Gastroesophageal sphincter (tissue), 4 donors: ENCODE results near the gene ACHE. TPM values are rescaled to one million over a fixed set of nuclear protein-coding genes. Genes with fewer than 3 reads are reported as not detected.
"Not testable (repeated sequence)": the region's sequence is repeated elsewhere in the genome, so short reads cannot be mapped to it uniquely, and the experiment has no call there.

Experiments
- ATAC-seq: fragments of 150-250 bp; one replicate; pipeline ENCODE4 v1.9.1; 2016; ENCODE audit warnings: mild to moderate bottlenecking, moderate library complexity
- H3K27ac ChIP-seq, 4 donors: fragments of 200-600 bp; sonication (generic) in 3 of 4; 1 replicate in 3 of 4; 2 replicates in 1 of 4; pipeline ENCODE4 v1.5.1; 2016 to 2019
- H3K27me3 ChIP-seq: fragments of 200-600 bp; sonication (generic); one replicate; pipeline ENCODE4 v1.5.1; 2019
- H3K36me3 ChIP-seq, 2 donors: fragments of 200-600 bp; sonication (generic); one replicate each; pipeline ENCODE4 v1.5.1; 2019; ENCODE audit warnings: control low read depth in 1 of 2
- H3K4me1 ChIP-seq, 3 donors: fragments of 200-600 bp; sonication (generic); 1 replicate in 2 of 3; 2 replicates in 1 of 3; pipeline ENCODE4 v1.5.1; 2016 to 2019; ENCODE audit warnings: control low read depth in 2 of 3
- H3K4me3 ChIP-seq, 2 donors: fragments of 200-600 bp; sonication (generic); one replicate each; pipeline ENCODE4 v1.5.1; 2019; ENCODE audit warnings: mild to moderate bottlenecking in 1 of 2, moderate library complexity in 1 of 2
- H3K9me3 ChIP-seq, 3 donors: fragments of 200-600 bp; sonication (generic); one replicate each; pipeline ENCODE4 v1.5.1; 2017 to 2019; ENCODE audit warnings: control low read depth in 2 of 3
- CTCF ChIP-seq, 4 experiments: fragments of 200-600 bp in 2 of 4; fragments of 450-650 bp in 2 of 4; sonication (generic) in 1 of 4; IDR thresholded peaks; one replicate each; pipeline ENCODE4 v1.5.1; 2017 to 2019; ENCODE audit warnings: antibody characterized with exemption in 4 of 4, mild to moderate bottlenecking in 2 of 4, moderate library complexity in 2 of 4
- EP300 ChIP-seq: sonication (generic); formaldehyde crosslinking; IDR thresholded peaks from one replicate; pipeline ENCODE4 v1.6.1; 2017; ENCODE audit warnings: antibody characterized with exemption, mild to moderate bottlenecking
- POLR2A ChIP-seq, 2 donors: fragments of 450-650 bp; IDR thresholded peaks; one replicate each; pipeline ENCODE4 v1.6.1; 2017; ENCODE audit warnings: antibody characterized with exemption in 2 of 2, mild to moderate bottlenecking in 2 of 2, moderate library complexity in 1 of 2
- POLR2AphosphoS5 ChIP-seq: sonication (generic); formaldehyde crosslinking; IDR thresholded peaks from one replicate; pipeline ENCODE4 v1.6.1; 2017; ENCODE audit warnings: antibody characterized with exemption
- WGBS, 2 donors: methylation state at CpG; one replicate each; pipeline ENCODE4 v1.1.5; 2018; ENCODE audit warnings: low coverage in 1 of 2; 5-methylcytosine and 5-hydroxymethylcytosine counted together
- total RNA-seq, 4 donors: library from RNA; depleted of rRNA; stranded (reverse); fragments of >200 nt; gene quantifications; one replicate each; pipeline ENCODE4 v1.1.0, GENCODE V29; 2016

ACHE gene
- total RNA-seq, 4 donors from 2014 or later, result 0.62 to 3.6 (median 1.1) TPM

GRCh38 chr7:100860702-100861615 lies 34.7 kb downstream of the ACHE start:
- H3K9me3 ChIP-seq, result no peaks in the 10 kb centered on the region
- no peak for TF ChIP-seq POLR2AphosphoS5
- TF ChIP-seq EP300, result no peak
- TF ChIP-seq CTCF (IDR thresholded peaks at IDR 0.05), result no peak
- TF ChIP-seq POLR2A (IDR thresholded peaks at IDR 0.05), result no peak
- peaks cover 0 to 75% of the 10 kb centered on the region in 2 donors for H3K36me3 ChIP-seq
- H3K27ac ChIP-seq, result no peak overlapping the region
- no peaks in the 10 kb centered on the region for H3K27me3 ChIP-seq
- 100% methylated on average over 2 of the region's 18 CpGs; no CpG with 5 or more reads in 1 of the 2 donors for WGBS, 2 donors
- H3K4me3 ChIP-seq, result no peak overlapping the region
- ATAC-seq, result no peak
- H3K4me1 ChIP-seq, result peaks cover 0 to 16% (median 0%) of the 10 kb centered on the region in 3 donors

- Histone ChIP-seq H3K9me3 (no peaks in the 10 kb centered on the region), H3K27me3 (no peaks in the 10 kb centered on the region), H3K27ac (no peak overlapping the region), H3K4me3 (no peak overlapping the region), H3K36me3 (peaks cover 0 to 85% of the 10 kb centered on the region in 2 donors), H3K4me1 (peaks cover 0 to 9% (median 0%) of the 10 kb centered on the region in 3 donors)
- no peak for ATAC-seq
- WGBS, 2 donors, result 87 to 100% methylated on average over 1 to 6 of the region's 15 CpGs
- TF ChIP-seq CTCF (IDR thresholded peaks at IDR 0.05) (no peak), EP300 (no peak), POLR2AphosphoS5 (no peak), POLR2A (IDR thresholded peaks at IDR 0.05) (no peak)
Observed at GRCh38 chr7:100859856-100860255, 35.8 kb downstream of the ACHE start.

- TF ChIP-seq CTCF (IDR thresholded peaks at IDR 0.05), result no peak
- no peak for TF ChIP-seq POLR2AphosphoS5
- TF ChIP-seq POLR2A (IDR thresholded peaks at IDR 0.05), result no peak
- no peak for TF ChIP-seq EP300
- Histone ChIP-seq H3K27ac (no peak overlapping the region), H3K4me1 (peaks cover 0 to 25% (median 3%) of the 10 kb centered on the region in 3 donors), H3K36me3 (peaks cover 0 to 67% of the 10 kb centered on the region in 2 donors), H3K27me3 (no peaks in the 10 kb centered on the region), H3K4me3 (no peak overlapping the region), H3K9me3 (no peaks in the 10 kb centered on the region)
- WGBS, 2 donors, result 88% methylated on average over 3 of the region's 16 CpGs; no CpG with 5 or more reads in 1 of the 2 donors
- no peak for ATAC-seq
Observed at GRCh38 chr7:100856871-100857282, 38.8 kb downstream of the ACHE start.

- no peak for TF ChIP-seq POLR2A (IDR thresholded peaks at IDR 0.05)
- no peak for TF ChIP-seq POLR2AphosphoS5
- no peak for TF ChIP-seq EP300
- Histone ChIP-seq H3K27ac (no peak overlapping the region), H3K9me3 (no peaks in the 10 kb centered on the region), H3K4me3 (no peak overlapping the region), H3K27me3 (no peaks in the 10 kb centered on the region), H3K4me1 (peaks cover 0 to 31% (median 3%) of the 10 kb centered on the region in 3 donors), H3K36me3 (peaks cover 0 to 54% of the 10 kb centered on the region in 2 donors)
- 100% methylated on average over 5 of the region's 10 CpGs; no CpG with 5 or more reads in 1 of the 2 donors for WGBS, 2 donors
- no peak for ATAC-seq
Observed at GRCh38 chr7:100855515-100855914, 40.2 kb downstream of the ACHE start.

GRCh38 chr7:100854899-100855298 lies 40.8 kb downstream of the ACHE start:
- not testable (repeated sequence) for H3K27ac ChIP-seq, H3K27me3 ChIP-seq, ATAC-seq, H3K4me3 ChIP-seq, H3K9me3 ChIP-seq
- H3K36me3 ChIP-seq, result peaks cover 0 to 47% of the 10 kb centered on the region in 2 donors
- 81 to 100% methylated on average over 1 to 2 of the region's 9 CpGs for WGBS, 2 donors
- peaks cover 0 to 31% (median 3%) of the 10 kb centered on the region in 3 donors for H3K4me1 ChIP-seq
